Gastrocnemius medialis (tissue), 4 donors: ENCODE measurements around the gene GPALPP1.

Source experiments
- POLR2A ChIP-seq, 2 donors: fragments of 450-650 bp; IDR thresholded peaks; one replicate each; pipeline ENCODE4 v1.6.1; 2017; ENCODE audit warnings: antibody characterized with exemption in 2 of 2, mild to moderate bottlenecking in 2 of 2, moderate library complexity in 2 of 2
- TF ChIP-seq, protein P1 (sequence below), 5 experiments: fragments of 450-650 bp in 3 of 5; fragments of 200-600 bp in 2 of 5; sonication (generic) in 2 of 5; IDR thresholded peaks in 4 of 5; conservative IDR thresholded peaks in 1 of 5; 1 replicate in 4 of 5; 2 replicates in 1 of 5; pipeline ENCODE4 v1.5.1; 2016 to 2019; ENCODE audit warnings: antibody characterized with exemption in 5 of 5, mild to moderate bottlenecking in 3 of 5, moderate library complexity in 3 of 5

- TF ChIP-seq POLR2A (IDR thresholded peaks at IDR 0.05) = no peak
- TF ChIP-seq, protein P1, sequence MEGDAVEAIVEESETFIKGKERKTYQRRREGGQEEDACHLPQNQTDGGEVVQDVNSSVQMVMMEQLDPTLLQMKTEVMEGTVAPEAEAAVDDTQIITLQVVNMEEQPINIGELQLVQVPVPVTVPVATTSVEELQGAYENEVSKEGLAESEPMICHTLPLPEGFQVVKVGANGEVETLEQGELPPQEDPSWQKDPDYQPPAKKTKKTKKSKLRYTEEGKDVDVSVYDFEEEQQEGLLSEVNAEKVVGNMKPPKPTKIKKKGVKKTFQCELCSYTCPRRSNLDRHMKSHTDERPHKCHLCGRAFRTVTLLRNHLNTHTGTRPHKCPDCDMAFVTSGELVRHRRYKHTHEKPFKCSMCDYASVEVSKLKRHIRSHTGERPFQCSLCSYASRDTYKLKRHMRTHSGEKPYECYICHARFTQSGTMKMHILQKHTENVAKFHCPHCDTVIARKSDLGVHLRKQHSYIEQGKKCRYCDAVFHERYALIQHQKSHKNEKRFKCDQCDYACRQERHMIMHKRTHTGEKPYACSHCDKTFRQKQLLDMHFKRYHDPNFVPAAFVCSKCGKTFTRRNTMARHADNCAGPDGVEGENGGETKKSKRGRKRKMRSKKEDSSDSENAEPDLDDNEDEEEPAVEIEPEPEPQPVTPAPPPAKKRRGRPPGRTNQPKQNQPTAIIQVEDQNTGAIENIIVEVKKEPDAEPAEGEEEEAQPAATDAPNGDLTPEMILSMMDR (IDR thresholded peaks at IDR 0.05 in 4 of 5, conservative IDR thresholded peaks at IDR 0.05 in 1 of 5) = no peak
These were observed 79.0 kb downstream of the GPALPP1 start for GRCh38 chr13:45068036-45069001.
